Osteocyte (in vitro differentiated cells): ENCODE results near the gene SFN. TPM values are rescaled to one million over a fixed set of nuclear protein-coding genes. Genes with fewer than 3 reads are reported as not detected.
"Not testable (repeated sequence)": the region's sequence is repeated elsewhere in the genome, so short reads cannot be mapped to it uniquely, and the experiment has no call there.

Experiments used
- DNase-seq: peaks from one replicate; pipeline ENCODE4 v3.0.0; 2021; ENCODE audit warnings: mixed read lengths; ENCODE audit not compliant: unreplicated experiment; ENCODE audit errors: extremely low spot score
- H3K27ac Mint-ChIP-seq: one replicate; pipeline ENCODE4 v1.8.0; 2021; ENCODE audit warnings: mild to moderate bottlenecking, mixed read lengths; ENCODE audit not compliant: unreplicated experiment
- H3K27me3 Mint-ChIP-seq: one replicate; pipeline ENCODE4 v1.8.0; 2021; ENCODE audit warnings: mixed read lengths; ENCODE audit not compliant: unreplicated experiment
- H3K36me3 Mint-ChIP-seq: one replicate; pipeline ENCODE4 v1.8.0; 2021; ENCODE audit warnings: mixed read lengths; ENCODE audit not compliant: unreplicated experiment
- H3K4me1 Mint-ChIP-seq: one replicate; pipeline ENCODE4 v1.8.0; 2021; ENCODE audit warnings: mixed read lengths; ENCODE audit not compliant: unreplicated experiment
- H3K4me3 Mint-ChIP-seq: one replicate; pipeline ENCODE4 v1.8.0; 2021; ENCODE audit warnings: mild to moderate bottlenecking, moderate library complexity, mixed read lengths; ENCODE audit not compliant: unreplicated experiment
- H3K9me3 Mint-ChIP-seq: one replicate; pipeline ENCODE4 v1.8.0; 2021; ENCODE audit warnings: mixed read lengths; ENCODE audit not compliant: unreplicated experiment
- CTCF ChIP-seq: fragments of 200-600 bp; sonication (generic); IDR thresholded peaks from 2 replicates; pipeline ENCODE4 v1.5.0; 2021; ENCODE audit warnings: antibody characterized with exemption, mild to moderate bottlenecking, moderate library complexity
- total RNA-seq: library from RNA; stranded (reverse); gene quantifications from 2 replicates; pipeline ENCODE4 v1.2.1, GENCODE V29; 2021

Gene SFN
- total RNA-seq, 1 donor from 2014 or later: not detected

GRCh38 chr1:26839779-26840178, 23.2 kb upstream of the SFN start:
- no peak for DNase-seq
- Mint-ChIP-seq H3K9me3 (no peaks in the 10 kb centered on the region), H3K4me1 (peaks cover 5% of the 10 kb centered on the region), H3K27me3 (no peaks in the 10 kb centered on the region), H3K27ac (no peak overlapping the region), H3K4me3 (no peak overlapping the region), H3K36me3 (peaks cover 17% of the 10 kb centered on the region)
- TF ChIP-seq CTCF: no peak

GRCh38 chr1:26844424-26845196, 18.3 kb upstream of the SFN start:
- Mint-ChIP-seq H3K9me3 (no peaks in the 10 kb centered on the region), H3K27ac (no peak overlapping the region), H3K4me1 (peaks cover 9% of the 10 kb centered on the region), H3K36me3 (peaks cover 19% of the 10 kb centered on the region), H3K4me3 (no peak overlapping the region), H3K27me3 (no peaks in the 10 kb centered on the region)
- no peak for DNase-seq
- no peak for TF ChIP-seq CTCF

GRCh38 chr1:26847826-26848225, 15.1 kb upstream of the SFN start:
- H3K4me3 Mint-ChIP-seq, H3K9me3 Mint-ChIP-seq, DNase-seq, H3K27me3 Mint-ChIP-seq: not testable (repeated sequence)
- peaks cover 40% of the 10 kb centered on the region for H3K36me3 Mint-ChIP-seq
- H3K27ac Mint-ChIP-seq: peak overlapping the region; percentile 20
- H3K4me1 Mint-ChIP-seq: peaks cover 10% of the 10 kb centered on the region

GRCh38 chr1:26848499-26848898, 14.4 kb upstream of the SFN start:
- Mint-ChIP-seq H3K27ac (peak overlapping the region; percentile 67), H3K27me3 (no peaks in the 10 kb centered on the region), H3K4me3 (no peak overlapping the region)

GRCh38 chr1:26848941-26849774, 13.8 kb upstream of the SFN start:
- Mint-ChIP-seq H3K36me3 (peaks cover 43% of the 10 kb centered on the region), H3K9me3 (no peaks in the 10 kb centered on the region), H3K27me3 (no peaks in the 10 kb centered on the region), H3K27ac (peak overlapping the region; percentile 72), H3K4me1 (peaks cover 12% of the 10 kb centered on the region), H3K4me3 (no peak overlapping the region)
- no peak for DNase-seq
- no peak for TF ChIP-seq CTCF

More at GRCh38 chr1:26848499-26848898, 14.4 kb upstream of the SFN start:
- DNase-seq: no peak
- Mint-ChIP-seq H3K36me3 (peaks cover 43% of the 10 kb centered on the region), H3K4me1 (peaks cover 12% of the 10 kb centered on the region), H3K9me3 (no peaks in the 10 kb centered on the region)
- no peak for TF ChIP-seq CTCF
